ENCODE data around the gene CCDC159. TPM values are rescaled to one million over a fixed set of nuclear protein-coding genes. Genes with fewer than 3 reads are reported as not detected.

CCDC159 gene
- total and polyA plus RNA-seq, 2 of the 4 experiments (the other 2 are of a cell fraction): 4.7 to 14.0 TPM

DNA sequence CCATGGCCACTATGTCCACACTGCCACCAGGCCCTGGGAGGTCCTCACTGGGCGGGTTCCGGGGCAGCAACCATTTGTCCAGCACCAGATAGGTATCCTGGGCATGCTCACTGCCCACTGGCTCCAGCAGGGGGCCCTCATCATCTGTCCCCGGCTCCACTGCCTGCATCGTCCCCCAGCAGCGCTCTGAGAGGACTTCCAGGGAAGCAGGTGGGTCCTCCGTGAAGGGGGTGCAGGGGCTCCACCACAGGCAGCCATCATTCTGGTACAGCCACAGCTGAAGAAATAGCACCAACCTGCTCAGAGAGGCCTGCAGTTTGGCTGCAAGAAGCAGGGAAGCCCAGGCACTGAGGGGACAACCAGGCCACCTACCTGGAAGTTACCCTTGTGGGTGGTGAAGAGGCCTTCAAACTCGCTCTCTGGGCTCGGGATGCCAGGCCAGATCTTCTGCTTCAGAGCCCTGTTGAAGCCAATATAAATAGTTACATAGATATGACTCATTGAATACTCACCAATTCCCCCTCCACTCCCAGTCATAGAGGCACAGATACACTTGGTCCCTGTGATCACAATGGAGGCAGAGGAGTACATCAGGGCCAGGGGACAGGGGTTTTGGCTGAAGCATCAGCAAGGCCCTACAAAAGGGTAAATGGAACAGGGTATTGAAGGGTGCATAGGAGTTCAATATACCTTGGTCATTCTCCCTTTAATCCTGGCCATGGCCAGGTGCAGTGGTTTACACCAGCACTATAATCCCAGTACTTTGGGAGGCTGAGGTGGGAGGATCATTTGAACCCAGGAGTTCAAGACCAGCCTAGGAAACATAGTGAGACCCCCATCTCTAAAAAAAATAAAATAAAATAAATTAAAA is 32.2 kb downstream of the CCDC159 start:
- dilution Hi-C loops (cut with HindIII; ENCODE audit: low sequenced_read_pairs, unreplicated experiment) (no loop called here), intact Hi-C loops (cut with micrococcal nuclease) (no loop called here), in situ Hi-C loops (cut with MboI; ENCODE audit: low sequenced_read_pairs) (no loop called here)
- H2BK120ac ChIP-seq (ENCODE audit: low read depth, low read length): peak overlapping the region; percentile 43
- peak overlapping the region; percentile 93 for H2AK5ac ChIP-seq (ENCODE audit: low read depth, low read length)
- no peak overlapping the region for H3K4me3 ChIP-seq (ENCODE audit: insufficient read depth, low read depth, low read length)
- peak overlapping the region; percentile 10; the same call in 1 of the 2 replicates for H3K9ac ChIP-seq (ENCODE audit: low read depth, low read length)
- H3K4ac ChIP-seq (ENCODE audit: low read depth, low read length): peak overlapping the region; percentile 80
- H3K56ac ChIP-seq (ENCODE audit: extremely low read depth, insufficient read depth, low read length): no peak overlapping the region
- peak overlapping the region; percentile 78 for H2BK5ac ChIP-seq (ENCODE audit: low read depth, low read length, poor library complexity, severe bottlenecking)
- 0 out of 2 replicates have a peak overlapping the region, but pooled peaks have one; percentile 3 for H3K18ac ChIP-seq (ENCODE audit: low read depth, low read length)
- H3K36me3 ChIP-seq (ENCODE audit: control insufficient read depth, insufficient read depth, low read length): no peaks in the 10 kb centered on the region
- peak; percentile 89 for DNase-seq
- peak overlapping the region; percentile 62; the same call in 1 of the 2 replicates for H2BK20ac ChIP-seq (ENCODE audit: low read depth, low read length)
- peaks cover 11% of the 10 kb centered on the region; the same call in 1 of the 2 replicates for H4K20me1 ChIP-seq (ENCODE audit: insufficient read depth, low read length)
- peak overlapping the region; percentile 70 for H3K4me2 ChIP-seq (ENCODE audit: low read depth, low read length)
- no TSS peak for BruUV-seq (replicated peaks)
- H4K91ac ChIP-seq (ENCODE audit: insufficient read depth, low read depth, low read length): peak overlapping the region; percentile 61
- H3K9me1 ChIP-seq (ENCODE audit: insufficient read depth, low read length): peaks cover 37% of the 10 kb centered on the region
- H2AK9ac ChIP-seq (replicated peaks; ENCODE audit: low read depth, low read length, poor library complexity): peak overlapping the region; percentile 92
- peaks cover 8 to 40% of the 10 kb centered on the region in 2 experiments for H3K79me1 ChIP-seq (ENCODE audit: low read depth in 1 of 2, low read length in 2 of 2)
- no peak overlapping the region for H2BK15ac ChIP-seq (ENCODE audit: low read depth, low read length)
- WGBS, 2 experiments (ENCODE audit: extremely low coverage in 2 of 2, insufficient read length in 1 of 2): 54% methylated on average over 2 of the region's 8 CpGs; no CpG with 5 or more reads in 1 of the 2 experiments
- H4K5ac ChIP-seq (ENCODE audit: low read depth, low read length): 0 out of 2 replicates have a peak overlapping the region, but pooled peaks have one; percentile 42
- peak overlapping the region in 1 of 2 experiments; percentile 64; a peak in 1 of 4 replicates for H4K8ac ChIP-seq (ENCODE audit: low read depth in 2 of 2, low read length in 2 of 2)
- H2AFZ ChIP-seq (replicated peaks; ENCODE audit: low read length, poor library complexity): peak overlapping the region; percentile 79
- H3K27ac ChIP-seq (ENCODE audit: insufficient read depth, low read length): peak overlapping the region; percentile 75
- H3K27me3 ChIP-seq (ENCODE audit: control insufficient read depth, insufficient read depth, low read length): no peaks in the 10 kb centered on the region; the same call in 1 of the 2 replicates
- no peaks in the 10 kb centered on the region for H3K9me3 ChIP-seq (ENCODE audit: control insufficient read depth, insufficient read depth, low read length)
- H3K23ac ChIP-seq (ENCODE audit: low read depth, low read length): peak overlapping the region; percentile 16; the same call in 1 of the 2 replicates
- H3K4me1 ChIP-seq (ENCODE audit: control insufficient read depth, insufficient read depth, low read length): peaks cover 25% of the 10 kb centered on the region
- peak overlapping the region; percentile 80 for H3K14ac ChIP-seq (replicated peaks; ENCODE audit: low read depth, low read length)
- ChIA-PET CTCF (no interaction called here), POLR2A (ENCODE audit: unreplicated experiment) (no interaction called here)
- no peak for ATAC-seq (ENCODE audit: low read depth)
- 0 out of 2 replicates have a peak, but pooled peaks have one; percentile 14 for TF ChIP-seq SMC3 (IDR thresholded peaks at IDR 0.05; ENCODE audit: low read depth, low read length)
- no peak for TF ChIP-seq RFX5 (IDR thresholded peaks at IDR 0.05; ENCODE audit: low read depth, low read length)
- TF ChIP-seq MAZ (IDR thresholded peaks at IDR 0.05; ENCODE audit: borderline replicate concordance, low read depth, low read length): 0 out of 2 replicates have a peak, but pooled peaks have one; percentile 42
- TF ChIP-seq CTCF (conservative IDR thresholded peaks at IDR 0.05; ENCODE audit: low read depth, low read length): 0 out of 2 replicates have a peak, but pooled peaks have one; percentile 30
- TF ChIP-seq RAD21 (IDR thresholded peaks at IDR 0.05; ENCODE audit: low read length): no peak; the same call in 1 of the 2 replicates
- TF ChIP-seq CHD1 (IDR thresholded peaks at IDR 0.05; ENCODE audit: low read depth, low read length): no peak
- TF ChIP-seq POLR2A (IDR thresholded peaks at IDR 0.05; ENCODE audit: low read depth, low read length): no peak; the same call in 1 of the 2 replicates
- no peak for TF ChIP-seq MXI1 (IDR thresholded peaks at IDR 0.05; ENCODE audit: borderline replicate concordance, low read depth, low read length)
- TF ChIP-seq ELK1 (IDR thresholded peaks at IDR 0.05; ENCODE audit: borderline replicate concordance, low read depth, low read length): no peak
- TF ChIP-seq FOS (IDR thresholded peaks at IDR 0.05; ENCODE audit: low read depth, low read length): peak; percentile 94
- no peak for TF ChIP-seq MAFK (IDR thresholded peaks at IDR 0.05; ENCODE audit: low read depth, low read length)
- TF ChIP-seq RCOR1 (IDR thresholded peaks at IDR 0.05; ENCODE audit: insufficient replicate concordance, low read length): no peak

All from IMR-90 (cell line).